ENCODE results near the gene ACSS2.

DNA sequence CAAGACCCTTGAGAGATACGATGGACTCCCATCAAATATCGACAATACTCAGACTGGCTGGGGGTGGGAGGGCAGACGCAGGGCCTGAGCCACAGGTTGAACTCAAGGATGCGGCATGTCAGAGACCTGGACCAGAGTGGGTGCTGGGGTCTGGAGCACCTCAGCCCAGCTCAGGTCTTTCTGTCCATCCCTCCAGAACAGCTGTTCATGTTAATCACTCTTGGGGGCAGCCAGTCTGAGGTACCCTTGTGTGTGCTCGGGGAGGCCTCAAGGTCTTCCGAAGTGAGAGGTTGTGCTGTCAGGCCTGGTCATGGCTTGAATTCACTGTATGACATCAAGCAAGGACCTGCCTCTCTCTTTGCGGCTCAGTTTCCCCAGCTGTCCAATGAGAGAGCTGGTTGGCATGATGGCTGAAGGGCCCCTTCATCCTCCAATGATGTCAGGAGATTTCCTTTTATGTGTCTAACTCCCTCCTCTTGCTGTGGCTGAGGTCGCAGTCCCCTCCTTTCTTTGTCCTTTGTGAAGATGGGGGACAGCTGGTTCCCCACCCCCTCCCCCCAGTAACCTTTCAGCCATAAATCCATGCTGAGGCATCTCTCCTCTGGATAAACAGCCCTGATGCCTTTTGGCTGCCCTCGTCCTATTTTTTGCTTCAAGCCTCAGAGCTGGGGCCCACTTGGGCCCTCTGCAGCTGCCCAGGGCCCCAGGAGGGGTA is 94.6 kb downstream of the ACSS2 start:
- TF ChIP-seq GATA3 (IDR thresholded peaks at IDR 0.05; ENCODE audit: low read depth, low read length) (no peak), GATA2 (IDR thresholded peaks at IDR 0.05; ENCODE audit: low read depth, low read length) (no peak)
